NCI-H146 (cell line): ENCODE measurements around the gene MAP6D1.

Experiments
- DNase-seq: peaks from one replicate; lab custom pipeline; 2025; lab: John Stamatoyannopoulos, UW

MAP6D1 gene

DNA sequence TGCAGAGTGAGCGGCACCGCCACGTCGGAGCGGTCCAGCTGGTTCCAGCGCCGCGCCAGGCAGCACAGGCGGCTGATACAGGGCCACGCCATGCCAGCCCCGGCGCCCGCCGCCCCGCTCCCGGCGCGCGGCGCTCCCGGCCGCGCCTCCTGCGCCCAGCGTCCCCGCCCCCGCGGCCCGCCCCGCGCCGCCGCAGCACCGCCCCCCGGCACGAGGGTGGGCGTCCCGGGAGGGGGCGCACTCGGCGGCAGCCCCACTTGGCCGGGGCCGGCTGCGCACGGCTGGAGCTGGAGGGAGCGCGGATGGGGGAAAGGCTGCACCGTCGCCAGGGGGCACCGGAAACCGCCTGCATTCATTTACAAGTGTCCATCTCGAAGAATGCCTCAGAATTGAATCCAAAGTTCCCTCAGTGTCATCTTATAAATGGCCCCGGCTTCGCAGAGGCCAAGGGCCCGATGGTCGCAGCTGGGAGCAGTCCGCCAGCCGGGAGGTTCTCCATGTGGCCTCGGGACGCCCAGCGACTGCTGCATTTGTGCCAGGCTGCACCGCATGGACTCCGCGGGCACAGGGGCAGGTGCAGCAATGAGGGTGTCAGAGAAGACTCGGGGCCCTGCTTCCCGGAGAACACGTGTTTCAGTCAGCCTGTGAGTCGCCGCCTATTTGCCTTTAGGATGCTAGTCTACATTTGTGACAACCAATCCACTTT is at the start of gene MAP6D1:
Gene MAP6D1 (minus strand): TSS at position 122 of the 706 bp plus-strand sequence. CDS start 30 bp downstream, at position 92.
- peak; percentile 80 for DNase-seq

DNA sequence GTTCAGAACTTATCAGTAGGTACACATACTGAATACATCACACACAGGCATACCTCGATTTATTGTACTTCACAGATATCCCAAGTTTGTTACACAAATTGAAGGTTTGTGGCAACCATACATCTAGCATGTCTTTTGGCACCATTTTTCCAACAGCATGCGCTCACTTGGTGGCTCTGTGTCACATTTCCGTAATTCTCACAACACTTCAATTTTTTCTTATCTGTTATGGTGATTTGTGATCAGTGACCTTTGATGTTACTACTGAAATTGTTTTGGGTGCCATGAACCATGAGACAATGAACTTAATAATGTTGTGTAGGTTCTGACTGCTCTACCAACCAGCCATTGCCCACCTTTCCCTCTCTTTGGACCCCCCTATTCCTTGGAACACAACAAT is 48.5 kb upstream of the MAP6D1 start:
- no peak for DNase-seq

DNA sequence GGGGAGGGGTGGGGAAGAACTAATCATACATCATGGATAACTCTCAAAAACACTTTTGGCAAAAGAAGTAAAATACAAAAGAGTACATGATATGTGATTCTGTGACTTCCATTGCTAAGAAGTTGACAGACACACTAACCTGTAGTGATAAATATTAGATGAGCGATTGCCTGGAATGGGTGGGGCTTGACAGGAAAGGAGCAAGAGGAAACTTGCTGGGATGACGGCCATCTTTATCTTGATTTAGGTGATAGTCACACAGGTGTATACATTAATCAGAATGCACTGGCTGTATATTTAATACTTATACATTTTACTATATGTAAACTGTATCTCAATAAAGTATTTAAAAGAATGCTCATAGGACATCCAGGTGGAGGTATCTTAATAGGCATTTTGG is 46.2 kb upstream of the MAP6D1 start:
- DNase-seq = no peak

DNA sequence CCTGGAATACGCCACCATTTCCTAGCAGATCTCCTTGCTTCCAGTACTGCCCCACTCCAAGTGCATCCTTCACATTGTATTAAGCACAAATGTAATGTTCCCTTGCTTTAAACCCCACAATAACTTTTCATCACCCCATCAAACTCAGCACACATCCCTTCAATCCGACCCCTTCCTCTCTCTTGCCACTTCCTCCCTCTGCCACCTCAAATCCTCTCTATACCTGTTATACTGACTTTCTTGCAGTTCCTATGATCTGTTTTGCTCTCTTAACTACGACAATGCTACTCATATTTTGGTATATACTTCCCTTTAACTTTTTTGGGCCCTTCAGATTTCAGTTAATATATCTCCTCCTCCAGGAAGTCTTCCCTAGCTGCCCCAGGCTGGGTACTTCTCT is 45.2 kb upstream of the MAP6D1 start:
- DNase-seq = no peak

DNA sequence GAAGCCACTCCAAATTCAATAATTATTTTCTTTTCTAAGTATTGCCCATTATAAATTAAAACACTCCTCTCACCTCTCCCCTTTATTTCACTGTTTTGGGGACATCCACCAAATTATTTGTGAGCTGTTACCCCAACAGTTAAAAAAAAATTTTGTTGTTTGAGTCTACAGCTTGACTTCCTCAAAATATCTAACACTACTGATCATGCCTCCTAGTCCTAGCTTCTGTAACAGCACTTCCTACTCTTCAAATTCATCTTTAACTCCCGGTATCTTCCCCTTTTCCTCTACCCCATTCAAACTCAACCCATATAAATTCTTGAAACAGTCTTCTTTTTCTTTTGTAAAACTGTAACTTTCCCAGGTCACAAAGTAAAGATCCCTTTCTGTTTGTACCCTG is 43.4 kb upstream of the MAP6D1 start:
- no peak for DNase-seq

DNA sequence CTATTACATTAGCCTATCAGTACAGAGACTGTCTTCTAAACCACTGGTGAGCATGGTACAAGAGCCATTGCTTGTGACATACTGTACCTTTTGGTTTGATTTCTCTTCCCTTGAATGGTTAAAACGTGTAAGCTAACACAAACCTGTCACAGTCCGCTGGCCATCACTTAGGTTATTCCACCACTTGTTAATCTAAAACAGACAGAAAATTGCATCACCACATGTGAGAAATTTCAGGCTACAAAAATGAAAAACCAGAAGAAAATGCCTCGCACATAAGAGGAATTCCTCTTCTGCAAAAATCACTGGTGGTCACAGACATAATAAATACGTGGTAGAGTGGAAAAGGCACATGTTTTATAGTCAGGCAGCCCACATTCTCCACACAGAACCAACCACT is 37.2 kb upstream of the MAP6D1 start:
- DNase-seq = no peak

DNA sequence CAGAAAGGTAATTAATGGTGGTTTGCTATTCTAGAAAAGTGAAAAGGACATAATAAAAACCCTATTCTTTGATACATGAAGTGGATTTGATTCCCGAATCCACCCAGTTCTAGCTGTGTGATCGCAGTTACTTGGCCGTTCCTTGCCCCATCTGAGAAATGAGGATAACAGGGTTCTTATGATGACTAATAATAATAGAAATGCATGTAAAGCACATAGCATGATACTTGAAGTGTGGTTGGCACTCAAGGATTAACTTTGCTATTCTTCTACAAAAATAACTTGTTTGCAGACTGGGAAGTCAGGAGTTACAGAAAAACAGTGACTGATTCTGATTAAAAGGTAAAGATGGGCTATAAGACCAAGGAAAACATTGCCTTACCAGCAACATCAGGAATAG is 32.5 kb upstream of the MAP6D1 start:
- no peak for DNase-seq

DNA sequence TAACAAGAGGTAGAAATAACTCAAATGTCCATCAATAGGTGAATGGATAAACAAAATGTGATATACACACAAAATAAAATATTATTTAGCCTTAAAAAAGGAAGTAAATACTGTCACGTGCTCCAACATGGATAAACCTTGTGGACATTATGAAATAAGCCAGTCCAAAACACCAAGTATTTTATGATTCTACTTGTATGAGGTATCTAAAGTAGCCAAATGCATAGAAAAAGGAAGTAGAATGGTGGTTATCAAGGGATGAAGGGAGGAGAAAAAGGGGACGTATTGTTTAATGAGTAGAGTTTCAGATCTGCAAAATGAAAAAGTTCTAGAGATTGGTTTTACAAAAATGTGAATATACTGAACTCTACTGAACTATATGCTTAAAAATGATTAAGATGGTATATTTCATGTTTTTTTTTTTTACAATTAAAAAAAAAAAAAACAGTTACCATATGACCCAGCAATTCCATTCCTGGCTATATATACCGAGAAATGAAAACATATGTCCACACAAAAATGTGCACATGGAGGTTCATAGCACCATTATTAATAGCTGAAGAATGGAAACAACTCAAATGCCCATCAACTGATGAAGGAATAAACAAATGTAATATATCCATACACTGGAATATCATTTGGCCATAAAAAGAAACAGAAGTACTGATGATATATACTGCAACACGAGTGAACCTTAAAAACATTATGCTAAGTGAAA is 29.1 kb upstream of the MAP6D1 start:
- no peak for DNase-seq

DNA sequence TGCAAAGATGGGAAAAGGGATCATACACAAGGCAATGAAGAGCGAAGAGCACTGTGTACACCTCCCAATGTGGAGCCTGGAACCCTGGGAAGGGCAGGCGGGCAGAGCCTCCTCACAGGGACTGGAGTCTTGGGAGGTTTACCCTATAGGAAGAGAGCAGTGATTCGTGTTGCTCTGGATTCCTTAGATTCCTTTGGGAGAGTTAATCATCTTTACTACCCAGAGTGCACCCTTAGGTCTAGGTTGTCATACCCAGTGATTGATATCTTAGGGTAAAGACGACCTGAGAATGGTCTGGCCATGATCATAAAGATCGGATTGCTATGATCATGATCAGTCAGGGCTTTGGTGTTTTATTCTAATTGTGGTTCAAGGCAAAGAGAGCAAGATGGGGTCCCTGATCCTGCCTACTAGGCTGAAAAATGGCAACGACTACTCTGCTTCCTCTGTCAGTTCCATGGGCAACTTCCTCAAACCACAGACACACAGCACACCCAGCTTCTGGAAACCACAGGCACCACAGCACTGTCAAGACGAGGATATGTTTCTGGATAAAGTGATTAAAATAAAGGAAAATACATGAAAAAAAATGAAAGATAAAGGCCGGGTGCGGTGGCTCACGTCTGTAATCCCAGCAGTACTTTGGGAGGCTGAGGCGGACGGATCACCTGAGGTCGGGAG is 20.4 kb upstream of the MAP6D1 start:
- DNase-seq = no peak

DNA sequence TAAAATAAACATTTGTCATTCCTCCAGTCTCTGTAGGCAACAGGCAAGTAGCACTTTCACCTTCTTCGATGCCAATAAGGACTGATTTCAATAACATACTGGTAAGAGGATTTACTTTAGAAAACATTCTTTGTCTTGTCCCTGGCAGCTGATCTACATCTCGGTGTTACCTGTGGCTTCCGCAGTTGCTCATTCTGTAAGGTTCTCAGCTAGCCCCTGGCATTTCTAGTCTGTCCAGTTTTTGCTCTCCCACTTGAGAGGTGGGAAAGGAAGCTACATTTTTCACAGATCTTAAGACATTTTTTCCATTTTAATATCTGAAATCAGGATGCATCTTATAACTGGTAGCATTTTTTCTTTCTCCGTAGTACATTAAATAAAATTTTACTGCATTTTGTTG is 19.7 kb upstream of the MAP6D1 start:
- DNase-seq = no peak

DNA sequence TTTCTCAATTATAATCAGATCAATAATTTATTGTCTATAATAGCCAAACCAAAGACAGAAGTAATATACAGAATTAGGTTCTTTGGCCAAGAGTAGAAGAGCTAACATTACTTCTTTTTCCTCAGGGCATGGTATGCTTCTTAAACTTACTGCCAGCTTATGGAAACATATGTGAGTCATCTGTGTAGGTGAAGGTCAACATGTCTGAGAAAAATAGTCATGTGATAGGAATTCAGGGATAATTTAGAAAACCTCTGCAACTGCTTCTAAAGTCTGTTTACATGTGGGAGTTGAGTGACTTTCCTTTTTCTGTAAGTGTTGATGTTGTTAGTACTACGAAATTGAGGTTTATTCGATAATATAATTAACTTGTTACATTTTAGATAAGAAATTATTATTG is 19.2 kb upstream of the MAP6D1 start:
- no peak for DNase-seq

DNA sequence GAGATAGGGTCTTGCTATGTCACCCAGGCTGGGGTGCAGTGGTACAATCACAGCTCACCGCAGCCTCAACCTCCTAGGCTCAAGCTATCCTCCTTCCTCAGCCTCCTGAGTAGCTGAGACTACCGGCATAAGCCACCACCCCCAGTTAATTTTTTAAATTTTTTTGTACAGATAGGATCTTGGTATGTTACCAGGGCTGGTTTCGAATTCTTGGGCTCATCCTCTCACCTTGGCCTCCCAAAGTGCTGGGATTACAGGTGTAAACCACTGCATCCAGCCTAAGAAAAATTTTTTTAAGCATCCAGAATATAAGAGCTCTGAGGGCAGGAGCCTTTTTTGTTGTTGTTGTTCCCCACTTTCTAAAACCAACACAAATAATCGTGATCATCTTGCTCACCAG is 14.4 kb upstream of the MAP6D1 start:
- DNase-seq = no peak

DNA sequence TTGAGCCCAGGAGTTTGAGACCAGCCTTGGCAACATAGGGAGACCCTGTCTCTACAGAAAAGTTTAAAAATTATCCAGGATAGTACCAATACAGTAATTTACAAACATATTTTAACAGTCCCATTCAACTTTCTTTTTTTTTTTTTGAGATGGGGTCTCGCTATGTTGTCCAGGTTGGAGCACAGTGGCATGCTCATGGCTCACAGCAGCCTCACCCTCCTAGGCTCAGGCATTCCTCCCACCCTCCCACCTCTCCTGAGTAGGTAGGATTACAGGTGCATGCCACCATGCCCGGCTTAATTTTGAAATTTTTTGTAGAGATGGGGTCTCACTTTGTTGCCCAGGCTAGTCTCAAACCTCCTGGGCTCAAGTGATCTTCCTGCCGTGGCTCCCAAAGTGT is 12.5 kb upstream of the MAP6D1 start:
- DNase-seq = no peak

DNA sequence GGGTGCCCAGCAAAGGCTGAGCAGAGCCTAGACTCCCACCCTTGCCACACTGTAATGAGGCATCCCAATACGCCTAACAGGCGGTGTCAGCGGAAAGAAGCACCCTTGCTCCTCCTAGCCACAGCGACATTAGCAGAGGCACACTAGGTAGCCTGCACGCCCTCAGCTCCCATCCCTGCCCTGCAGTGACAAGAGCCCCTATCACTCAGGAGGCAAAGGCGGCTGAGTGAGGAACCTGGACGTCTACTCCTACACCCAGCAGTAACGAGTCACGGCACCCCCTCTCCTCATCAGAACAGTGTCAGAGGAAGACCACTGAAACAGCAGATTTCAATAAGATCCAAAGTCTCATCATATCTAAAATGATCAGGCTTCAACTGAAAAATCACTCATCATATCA is 12.0 kb upstream of the MAP6D1 start:
- no peak for DNase-seq

DNA sequence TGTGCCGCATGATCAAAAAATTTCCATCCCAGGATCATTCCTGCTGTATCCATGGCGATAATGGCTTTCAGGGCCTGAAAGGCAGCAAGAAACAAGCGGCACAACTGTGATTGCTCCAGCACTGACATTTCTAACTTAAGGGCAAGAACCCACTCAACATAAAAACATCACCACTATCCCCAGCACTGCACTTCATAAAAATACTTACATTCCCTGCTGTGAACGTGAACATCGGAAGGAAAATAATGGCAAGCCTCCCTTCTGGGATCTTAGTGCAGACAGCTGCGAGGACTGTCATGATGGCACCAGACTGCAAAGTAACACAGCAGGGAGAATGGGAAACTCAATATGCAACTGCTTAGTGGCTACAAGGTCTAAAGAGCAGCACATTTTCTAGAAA is 8.1 kb upstream of the MAP6D1 start:
- DNase-seq = no peak

DNA sequence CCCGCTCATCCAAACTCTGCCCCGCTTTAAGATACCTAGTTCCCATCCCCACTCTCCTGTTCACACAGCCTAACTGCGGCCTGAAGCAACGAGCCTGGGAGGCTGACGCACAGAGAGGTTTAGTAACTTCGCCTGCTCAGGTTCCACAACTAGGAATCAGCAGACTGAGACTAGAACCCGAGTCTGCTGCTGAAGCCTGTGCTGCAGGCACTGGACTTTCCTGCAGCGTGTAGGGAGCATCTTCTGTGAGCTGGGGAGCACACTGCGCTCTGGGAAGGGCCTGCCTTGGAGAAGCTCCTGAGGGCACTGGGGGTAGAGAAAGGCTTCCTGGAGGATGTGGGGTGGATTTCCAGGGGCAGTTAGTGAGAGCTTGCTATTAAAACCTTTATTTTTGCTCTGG is 4.8 kb upstream of the MAP6D1 start:
- no peak for DNase-seq

DNA sequence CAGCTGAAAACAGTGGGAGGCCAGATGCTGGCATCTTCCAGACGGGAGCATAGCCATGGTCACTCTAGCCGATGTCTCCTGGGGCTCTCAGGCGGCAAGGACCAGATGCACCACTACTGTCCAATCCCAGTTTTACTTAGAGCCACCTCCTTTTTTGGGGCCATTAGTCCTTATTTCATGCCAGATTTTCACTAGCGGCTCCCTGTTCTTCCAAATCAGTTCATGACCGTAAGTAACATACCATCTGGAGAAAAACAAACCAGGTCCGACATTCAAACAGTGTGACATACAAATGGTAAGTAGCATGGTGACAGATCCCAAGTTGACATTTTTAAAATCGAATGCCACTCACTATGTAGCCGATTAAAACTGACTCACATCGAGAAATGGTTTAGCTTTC is 4.1 kb upstream of the MAP6D1 start:
- DNase-seq = no peak

DNA sequence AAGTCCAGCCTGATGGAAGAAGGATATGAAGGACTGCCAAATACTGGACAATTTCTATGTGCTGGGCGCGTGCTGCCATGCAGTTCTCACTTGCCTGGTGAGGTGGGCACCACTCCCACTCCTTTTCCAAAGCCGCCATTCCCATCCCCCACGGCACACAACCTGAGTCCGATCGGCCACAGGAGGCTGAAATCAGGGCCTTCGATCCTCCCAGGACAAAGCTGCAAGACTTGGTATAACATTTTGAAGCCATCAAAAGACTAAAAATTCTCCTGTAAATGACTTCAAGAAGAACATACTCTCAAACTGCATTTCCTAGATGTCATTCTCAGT is 3.1 kb upstream of the MAP6D1 start:
- DNase-seq = no peak

DNA sequence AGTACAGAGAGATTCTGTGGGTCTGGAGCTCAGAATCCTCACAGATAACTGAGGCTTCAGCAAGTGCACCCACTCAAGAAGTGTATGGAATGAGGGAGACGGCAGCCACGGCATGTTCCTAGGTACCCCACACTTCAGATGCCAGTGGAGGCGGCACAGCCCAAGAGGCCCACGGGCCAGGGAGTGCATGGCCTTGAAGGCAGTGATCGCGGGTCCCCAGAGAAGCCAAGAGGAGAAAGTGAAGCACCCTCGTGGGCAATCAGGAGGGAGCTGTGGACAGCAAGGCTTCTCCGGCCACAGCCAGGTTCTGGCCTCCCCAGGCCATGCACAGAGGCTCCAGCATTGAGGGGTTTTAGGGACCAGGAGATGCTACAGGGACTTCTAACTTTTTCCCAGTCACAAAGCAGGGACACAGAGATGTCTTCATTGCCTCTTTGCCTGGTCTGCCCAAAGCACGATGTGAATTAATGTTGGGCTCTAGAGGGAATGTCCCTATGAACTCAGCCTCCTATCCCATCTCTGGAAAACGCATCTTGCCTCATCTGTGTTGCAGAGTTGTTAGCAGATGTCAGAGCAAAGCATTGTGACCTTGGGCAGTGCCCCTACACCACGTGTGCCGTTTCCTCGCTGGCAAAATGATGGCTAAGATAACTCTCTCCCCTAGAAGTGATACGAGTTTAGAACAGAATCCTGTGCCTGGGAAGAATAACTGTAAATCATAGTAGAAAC is 2.6 kb upstream of the MAP6D1 start:
- no peak for DNase-seq

DNA sequence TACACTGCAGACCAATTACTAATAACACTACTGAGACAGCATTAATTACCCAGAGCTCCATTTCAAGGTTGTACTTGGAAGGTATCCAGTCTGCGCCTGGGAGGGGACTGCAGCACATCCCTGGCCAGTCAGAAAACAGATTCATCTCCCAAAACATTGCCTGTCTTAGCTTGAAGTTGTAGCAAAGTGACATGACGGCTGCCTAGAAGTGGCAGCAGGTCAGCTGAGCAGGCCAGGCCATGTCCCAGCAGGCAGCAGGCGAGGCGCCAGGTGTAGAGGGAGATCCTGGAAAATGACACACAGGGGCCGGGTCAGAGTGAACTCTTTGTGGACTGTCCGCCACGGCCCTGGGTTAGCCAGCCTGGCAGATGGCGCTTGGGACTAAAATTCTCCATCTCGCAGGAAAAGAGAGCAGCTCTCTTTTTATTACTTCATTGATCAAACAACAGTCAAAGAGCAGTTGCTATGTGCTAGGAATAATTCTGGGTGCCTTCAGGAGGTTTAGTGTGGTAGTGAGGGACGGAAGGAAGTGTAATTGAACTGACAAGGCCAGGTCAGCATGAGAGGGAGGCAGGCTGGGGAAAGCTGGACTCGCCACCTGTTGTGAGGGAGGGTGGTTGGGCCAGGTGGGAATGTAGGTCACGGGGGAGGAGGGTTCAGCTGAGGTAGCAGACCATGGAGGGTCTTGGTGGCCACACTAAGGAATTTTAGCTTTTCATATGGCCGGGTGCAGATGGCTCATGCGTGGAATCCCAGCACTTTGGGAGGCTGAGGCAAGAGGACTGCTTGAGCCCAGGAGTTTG is 1.3 kb upstream of the MAP6D1 start:
- peak; percentile 85 for DNase-seq

DNA sequence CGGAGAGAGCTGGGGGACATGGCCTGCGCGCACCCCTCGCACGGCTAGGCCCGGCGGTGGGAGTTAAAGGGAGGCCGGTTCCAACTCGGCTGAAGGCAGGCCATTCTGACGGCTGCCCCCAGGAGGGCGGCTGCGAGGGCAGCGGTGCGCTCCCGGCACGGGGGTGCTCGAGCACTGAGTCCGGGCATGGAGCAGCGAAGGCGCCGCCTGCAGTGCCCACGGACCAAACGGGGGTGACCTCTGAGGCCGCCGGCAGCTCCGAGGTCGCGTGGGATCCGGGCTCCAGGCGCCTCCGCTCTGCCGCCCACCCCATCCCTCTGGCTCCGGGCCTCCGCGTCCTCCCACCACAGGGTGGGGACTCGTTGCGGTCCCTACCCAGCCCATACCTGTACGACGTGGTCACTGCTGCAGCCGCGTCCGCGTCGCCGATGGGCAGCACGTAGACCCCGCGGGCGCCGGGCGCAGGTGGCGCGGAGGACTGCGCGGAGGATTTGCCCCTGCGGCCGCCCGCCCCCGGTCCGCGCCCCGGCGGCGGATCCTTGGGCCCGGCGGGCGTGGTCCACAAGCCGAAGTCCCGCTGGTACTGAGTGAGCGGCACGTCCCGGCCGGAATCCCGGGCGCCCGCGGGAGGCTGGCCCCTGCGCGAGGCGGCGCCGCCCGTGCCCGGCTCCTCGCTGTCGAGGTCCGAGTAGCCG is 469 bp downstream of the MAP6D1 start:
- peak; percentile 80 for DNase-seq
